ENCODE data around the gene DNAAF1.

The DNAAF1 gene

DNA sequence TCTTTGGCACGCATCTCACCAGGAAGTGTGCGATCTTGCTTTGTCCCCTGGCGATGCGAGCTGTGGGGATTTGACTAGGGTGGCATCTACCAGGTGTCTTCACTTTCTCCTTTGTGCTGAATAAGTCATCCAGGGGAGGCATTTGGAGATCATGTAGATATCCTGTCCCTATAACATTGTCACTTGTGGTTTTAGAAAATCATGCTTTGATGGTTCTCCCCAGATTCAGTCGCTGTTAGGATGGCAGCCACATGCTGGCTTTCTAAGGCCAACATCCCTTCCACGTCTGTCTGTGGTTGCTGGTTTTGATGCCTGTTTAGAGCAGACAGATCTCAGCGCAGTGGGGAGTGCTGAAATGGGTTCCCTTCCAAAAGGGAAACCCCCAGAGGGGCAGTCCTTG is 48.4 kb downstream of the DNAAF1 start:
- H3K4me3 ChIP-seq (ENCODE audit: low read depth, low read length), result no peak overlapping the region
- TF ChIP-seq, protein P1, sequence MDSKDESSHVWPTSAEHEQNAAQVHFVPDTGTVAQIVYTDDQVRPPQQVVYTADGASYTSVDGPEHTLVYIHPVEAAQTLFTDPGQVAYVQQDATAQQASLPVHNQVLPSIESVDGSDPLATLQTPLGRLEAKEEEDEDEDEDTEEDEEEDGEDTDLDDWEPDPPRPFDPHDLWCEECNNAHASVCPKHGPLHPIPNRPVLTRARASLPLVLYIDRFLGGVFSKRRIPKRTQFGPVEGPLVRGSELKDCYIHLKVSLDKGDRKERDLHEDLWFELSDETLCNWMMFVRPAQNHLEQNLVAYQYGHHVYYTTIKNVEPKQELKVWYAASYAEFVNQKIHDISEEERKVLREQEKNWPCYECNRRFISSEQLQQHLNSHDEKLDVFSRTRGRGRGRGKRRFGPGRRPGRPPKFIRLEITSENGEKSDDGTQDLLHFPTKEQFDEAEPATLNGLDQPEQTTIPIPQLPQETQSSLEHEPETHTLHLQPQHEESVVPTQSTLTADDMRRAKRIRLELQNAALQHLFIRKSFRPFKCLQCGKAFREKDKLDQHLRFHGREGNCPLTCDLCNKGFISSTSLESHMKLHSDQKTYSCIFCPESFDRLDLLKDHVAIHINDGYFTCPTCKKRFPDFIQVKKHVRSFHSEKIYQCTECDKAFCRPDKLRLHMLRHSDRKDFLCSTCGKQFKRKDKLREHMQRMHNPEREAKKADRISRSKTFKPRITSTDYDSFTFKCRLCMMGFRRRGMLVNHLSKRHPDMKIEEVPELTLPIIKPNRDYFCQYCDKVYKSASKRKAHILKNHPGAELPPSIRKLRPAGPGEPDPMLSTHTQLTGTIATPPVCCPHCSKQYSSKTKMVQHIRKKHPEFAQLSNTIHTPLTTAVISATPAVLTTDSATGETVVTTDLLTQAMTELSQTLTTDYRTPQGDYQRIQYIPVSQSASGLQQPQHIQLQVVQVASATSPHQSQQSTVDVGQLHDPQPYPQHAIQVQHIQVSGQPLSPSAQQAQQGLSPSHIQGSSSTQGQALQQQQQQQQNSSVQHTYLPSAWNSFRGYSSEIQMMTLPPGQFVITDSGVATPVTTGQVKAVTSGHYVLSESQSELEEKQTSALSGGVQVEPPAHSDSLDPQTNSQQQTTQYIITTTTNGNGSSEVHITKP (tag by site-specific recombination; IDR thresholded peaks at IDR 0.05), result no peak
- TF ChIP-seq, protein P2, sequence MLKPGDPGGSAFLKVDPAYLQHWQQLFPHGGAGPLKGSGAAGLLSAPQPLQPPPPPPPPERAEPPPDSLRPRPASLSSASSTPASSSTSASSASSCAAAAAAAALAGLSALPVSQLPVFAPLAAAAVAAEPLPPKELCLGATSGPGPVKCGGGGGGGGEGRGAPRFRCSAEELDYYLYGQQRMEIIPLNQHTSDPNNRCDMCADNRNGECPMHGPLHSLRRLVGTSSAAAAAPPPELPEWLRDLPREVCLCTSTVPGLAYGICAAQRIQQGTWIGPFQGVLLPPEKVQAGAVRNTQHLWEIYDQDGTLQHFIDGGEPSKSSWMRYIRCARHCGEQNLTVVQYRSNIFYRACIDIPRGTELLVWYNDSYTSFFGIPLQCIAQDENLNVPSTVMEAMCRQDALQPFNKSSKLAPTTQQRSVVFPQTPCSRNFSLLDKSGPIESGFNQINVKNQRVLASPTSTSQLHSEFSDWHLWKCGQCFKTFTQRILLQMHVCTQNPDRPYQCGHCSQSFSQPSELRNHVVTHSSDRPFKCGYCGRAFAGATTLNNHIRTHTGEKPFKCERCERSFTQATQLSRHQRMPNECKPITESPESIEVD (tag by site-specific recombination; IDR thresholded peaks at IDR 0.05), result no peak
- TF ChIP-seq ZNF223 (tag by site-specific recombination; IDR thresholded peaks at IDR 0.05), result no peak
- TF ChIP-seq ZNF311 (tag by site-specific recombination; IDR thresholded peaks at IDR 0.05; ENCODE audit: borderline replicate concordance), result no peak
- no peak for TF ChIP-seq ZNF561 (tag by site-specific recombination; IDR thresholded peaks at IDR 0.05; ENCODE audit: borderline replicate concordance)
- TF ChIP-seq ZNF274 (IDR thresholded peaks at IDR 0.05; ENCODE audit: low read length), result no peak
- no peak for TF ChIP-seq ZNF274 (tag by site-specific recombination; IDR thresholded peaks at IDR 0.05; ENCODE audit: borderline replicate concordance)
- TF ChIP-seq, protein P3, sequence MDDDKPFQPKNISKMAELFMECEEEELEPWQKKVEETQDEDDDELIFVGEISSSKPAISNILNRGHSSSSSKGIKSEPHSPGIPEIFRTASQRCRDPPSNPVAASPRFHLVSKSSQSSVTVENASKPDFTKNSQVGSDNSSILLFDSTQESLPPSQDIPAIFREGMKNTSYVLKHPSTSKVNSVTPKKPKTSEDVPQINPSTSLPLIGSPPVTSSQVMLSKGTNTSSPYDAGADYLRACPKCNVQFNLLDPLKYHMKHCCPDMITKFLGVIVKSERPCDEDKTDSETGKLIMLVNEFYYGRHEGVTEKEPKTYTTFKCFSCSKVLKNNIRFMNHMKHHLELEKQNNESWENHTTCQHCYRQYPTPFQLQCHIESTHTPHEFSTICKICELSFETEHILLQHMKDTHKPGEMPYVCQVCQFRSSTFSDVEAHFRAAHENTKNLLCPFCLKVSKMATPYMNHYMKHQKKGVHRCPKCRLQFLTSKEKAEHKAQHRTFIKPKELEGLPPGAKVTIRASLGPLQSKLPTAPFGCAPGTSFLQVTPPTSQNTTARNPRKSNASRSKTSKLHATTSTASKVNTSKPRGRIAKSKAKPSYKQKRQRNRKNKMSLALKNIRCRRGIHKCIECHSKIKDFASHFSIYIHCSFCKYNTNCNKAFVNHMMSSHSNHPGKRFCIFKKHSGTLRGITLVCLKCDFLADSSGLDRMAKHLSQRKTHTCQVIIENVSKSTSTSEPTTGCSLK (tag by site-specific recombination; IDR thresholded peaks at IDR 0.05), result no peak
- no peak for TF ChIP-seq ZNF350 (tag by site-specific recombination; IDR thresholded peaks at IDR 0.05)
- TF ChIP-seq, protein P4, sequence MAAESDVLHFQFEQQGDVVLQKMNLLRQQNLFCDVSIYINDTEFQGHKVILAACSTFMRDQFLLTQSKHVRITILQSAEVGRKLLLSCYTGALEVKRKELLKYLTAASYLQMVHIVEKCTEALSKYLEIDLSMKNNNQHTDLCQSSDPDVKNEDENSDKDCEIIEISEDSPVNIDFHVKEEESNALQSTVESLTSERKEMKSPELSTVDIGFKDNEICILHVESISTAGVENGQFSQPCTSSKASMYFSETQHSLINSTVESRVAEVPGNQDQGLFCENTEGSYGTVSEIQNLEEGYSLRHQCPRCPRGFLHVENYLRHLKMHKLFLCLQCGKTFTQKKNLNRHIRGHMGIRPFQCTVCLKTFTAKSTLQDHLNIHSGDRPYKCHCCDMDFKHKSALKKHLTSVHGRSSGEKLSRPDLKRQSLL (tag by site-specific recombination; IDR thresholded peaks at IDR 0.05), result no peak
- TF ChIP-seq, protein P5, sequence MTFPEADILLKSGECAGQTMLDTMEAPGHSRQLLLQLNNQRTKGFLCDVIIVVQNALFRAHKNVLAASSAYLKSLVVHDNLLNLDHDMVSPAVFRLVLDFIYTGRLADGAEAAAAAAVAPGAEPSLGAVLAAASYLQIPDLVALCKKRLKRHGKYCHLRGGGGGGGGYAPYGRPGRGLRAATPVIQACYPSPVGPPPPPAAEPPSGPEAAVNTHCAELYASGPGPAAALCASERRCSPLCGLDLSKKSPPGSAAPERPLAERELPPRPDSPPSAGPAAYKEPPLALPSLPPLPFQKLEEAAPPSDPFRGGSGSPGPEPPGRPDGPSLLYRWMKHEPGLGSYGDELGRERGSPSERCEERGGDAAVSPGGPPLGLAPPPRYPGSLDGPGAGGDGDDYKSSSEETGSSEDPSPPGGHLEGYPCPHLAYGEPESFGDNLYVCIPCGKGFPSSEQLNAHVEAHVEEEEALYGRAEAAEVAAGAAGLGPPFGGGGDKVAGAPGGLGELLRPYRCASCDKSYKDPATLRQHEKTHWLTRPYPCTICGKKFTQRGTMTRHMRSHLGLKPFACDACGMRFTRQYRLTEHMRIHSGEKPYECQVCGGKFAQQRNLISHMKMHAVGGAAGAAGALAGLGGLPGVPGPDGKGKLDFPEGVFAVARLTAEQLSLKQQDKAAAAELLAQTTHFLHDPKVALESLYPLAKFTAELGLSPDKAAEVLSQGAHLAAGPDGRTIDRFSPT (tag by site-specific recombination; IDR thresholded peaks at IDR 0.05), result no peak
- TF ChIP-seq ZNF324 (tag by site-specific recombination; IDR thresholded peaks at IDR 0.05), result no peak
- TF ChIP-seq, protein P6, sequence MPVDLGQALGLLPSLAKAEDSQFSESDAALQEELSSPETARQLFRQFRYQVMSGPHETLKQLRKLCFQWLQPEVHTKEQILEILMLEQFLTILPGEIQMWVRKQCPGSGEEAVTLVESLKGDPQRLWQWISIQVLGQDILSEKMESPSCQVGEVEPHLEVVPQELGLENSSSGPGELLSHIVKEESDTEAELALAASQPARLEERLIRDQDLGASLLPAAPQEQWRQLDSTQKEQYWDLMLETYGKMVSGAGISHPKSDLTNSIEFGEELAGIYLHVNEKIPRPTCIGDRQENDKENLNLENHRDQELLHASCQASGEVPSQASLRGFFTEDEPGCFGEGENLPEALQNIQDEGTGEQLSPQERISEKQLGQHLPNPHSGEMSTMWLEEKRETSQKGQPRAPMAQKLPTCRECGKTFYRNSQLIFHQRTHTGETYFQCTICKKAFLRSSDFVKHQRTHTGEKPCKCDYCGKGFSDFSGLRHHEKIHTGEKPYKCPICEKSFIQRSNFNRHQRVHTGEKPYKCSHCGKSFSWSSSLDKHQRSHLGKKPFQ (tag by site-specific recombination; IDR thresholded peaks at IDR 0.05), result no peak
- no peak for TF ChIP-seq ZNF747 (tag by site-specific recombination; IDR thresholded peaks at IDR 0.05)
- TF ChIP-seq, protein P7, sequence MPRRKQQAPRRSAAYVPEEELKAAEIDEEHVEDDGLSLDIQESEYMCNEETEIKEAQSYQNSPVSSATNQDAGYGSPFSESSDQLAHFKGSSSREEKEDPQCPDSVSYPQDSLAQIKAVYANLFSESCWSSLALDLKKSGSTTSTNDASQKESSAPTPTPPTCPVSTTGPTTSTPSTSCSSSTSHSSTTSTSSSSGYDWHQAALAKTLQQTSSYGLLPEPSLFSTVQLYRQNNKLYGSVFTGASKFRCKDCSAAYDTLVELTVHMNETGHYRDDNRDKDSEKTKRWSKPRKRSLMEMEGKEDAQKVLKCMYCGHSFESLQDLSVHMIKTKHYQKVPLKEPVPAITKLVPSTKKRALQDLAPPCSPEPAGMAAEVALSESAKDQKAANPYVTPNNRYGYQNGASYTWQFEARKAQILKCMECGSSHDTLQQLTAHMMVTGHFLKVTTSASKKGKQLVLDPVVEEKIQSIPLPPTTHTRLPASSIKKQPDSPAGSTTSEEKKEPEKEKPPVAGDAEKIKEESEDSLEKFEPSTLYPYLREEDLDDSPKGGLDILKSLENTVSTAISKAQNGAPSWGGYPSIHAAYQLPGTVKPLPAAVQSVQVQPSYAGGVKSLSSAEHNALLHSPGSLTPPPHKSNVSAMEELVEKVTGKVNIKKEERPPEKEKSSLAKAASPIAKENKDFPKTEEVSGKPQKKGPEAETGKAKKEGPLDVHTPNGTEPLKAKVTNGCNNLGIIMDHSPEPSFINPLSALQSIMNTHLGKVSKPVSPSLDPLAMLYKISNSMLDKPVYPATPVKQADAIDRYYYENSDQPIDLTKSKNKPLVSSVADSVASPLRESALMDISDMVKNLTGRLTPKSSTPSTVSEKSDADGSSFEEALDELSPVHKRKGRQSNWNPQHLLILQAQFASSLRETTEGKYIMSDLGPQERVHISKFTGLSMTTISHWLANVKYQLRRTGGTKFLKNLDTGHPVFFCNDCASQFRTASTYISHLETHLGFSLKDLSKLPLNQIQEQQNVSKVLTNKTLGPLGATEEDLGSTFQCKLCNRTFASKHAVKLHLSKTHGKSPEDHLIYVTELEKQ (tag by site-specific recombination; IDR thresholded peaks at IDR 0.05; ENCODE audit: borderline replicate concordance), result no peak
- no peak for TF ChIP-seq ZNF157 (tag by site-specific recombination; IDR thresholded peaks at IDR 0.05)
- no peak for TF ChIP-seq ZNF184 (tag by site-specific recombination; IDR thresholded peaks at IDR 0.05)
- no peak for TF ChIP-seq ZBTB48 (tag by site-specific recombination; IDR thresholded peaks at IDR 0.05)
- no peaks in the 10 kb centered on the region for H3K4me1 ChIP-seq (ENCODE audit: control insufficient read depth, insufficient read depth, low read length)
- CTCF ChIA-PET, result no interaction called here
- POLR2A ChIA-PET, result no interaction called here
- H3K36me3 ChIP-seq (ENCODE audit: control insufficient read depth in 2 of 2, insufficient read depth in 1 of 2, low read length in 2 of 2), result no peaks in the 10 kb centered on the region
- no peaks in the 10 kb centered on the region for H3K9me3 ChIP-seq (ENCODE audit: control insufficient read depth, insufficient read depth, low read depth, low read length)
- H3K27ac ChIP-seq (ENCODE audit: extremely low read depth, low read depth, low read length), result no peak overlapping the region
